PFSK-1 (cell line): Measurements from ENCODE around the gene ZFHX3.

Source experiments
- FOXP2 ChIP-seq: optimal IDR thresholded peaks from 2 replicates; pipeline ENCODE3; 2011; ENCODE audit warnings: borderline replicate concordance, control low read depth, inconsistent platforms; ENCODE audit not compliant: insufficient read depth; ENCODE audit errors: extremely low read length, extremely low read depth
- POLR2AphosphoS5 ChIP-seq: IDR thresholded peaks from 2 replicates; pipeline ENCODE4 v1.6.1; 2012; ENCODE audit warnings: low read depth, mild to moderate bottlenecking, control low read depth, low read length, moderate library complexity
- REST ChIP-seq, 2 experiments: IDR thresholded peaks; 2 replicates each; pipeline versions ENCODE4 v1.6.1 to v1.8.0; 2011 to 2012; ENCODE audit warnings: low read depth in 2 of 2, low read length in 2 of 2, control low read depth in 1 of 2, inconsistent platforms in 1 of 2, mild to moderate bottlenecking in 1 of 2, moderate library complexity in 1 of 2; ENCODE audit not compliant: insufficient read depth in 1 of 2
- SIN3A ChIP-seq: IDR thresholded peaks from 2 replicates; pipeline ENCODE4 v1.6.1; 2012; ENCODE audit warnings: mild to moderate bottlenecking, low read length, moderate library complexity, borderline replicate concordance; ENCODE audit not compliant: insufficient read depth
- TAF1 ChIP-seq: IDR thresholded peaks from 2 replicates; pipeline ENCODE4 v1.6.1; 2012; ENCODE audit warnings: low read length, control low read depth, borderline replicate concordance; ENCODE audit not compliant: insufficient read depth

Gene ZFHX3

GRCh38 chr16:72924927-72925630, 122.8 kb downstream of the ZFHX3 start:
- TF ChIP-seq REST (IDR thresholded peaks at IDR 0.05; ENCODE audit: insufficient read depth in 1 of 2, low read depth in 2 of 2, low read length in 2 of 2) (no peak), TAF1 (no peak), FOXP2 (no peak), SIN3A (no peak), POLR2AphosphoS5 (no peak)

GRCh38 chr16:72924537-72924926, 123.4 kb downstream of the ZFHX3 start:
- TF ChIP-seq SIN3A (no peak), FOXP2 (no peak), REST (IDR thresholded peaks at IDR 0.05; ENCODE audit: insufficient read depth in 1 of 2, low read depth in 2 of 2, low read length in 2 of 2) (no peak), TAF1 (no peak), POLR2AphosphoS5 (no peak)

GRCh38 chr16:72923757-72924156, 124.2 kb downstream of the ZFHX3 start:
- no peak for TF ChIP-seq SIN3A
- TF ChIP-seq REST (IDR thresholded peaks at IDR 0.05; ENCODE audit: insufficient read depth in 1 of 2, low read depth in 2 of 2, low read length in 2 of 2) = no peak
- TF ChIP-seq TAF1 = no peak
- TF ChIP-seq POLR2AphosphoS5 = no peak
- TF ChIP-seq FOXP2 = no peak

GRCh38 chr16:72922714-72923113, 125.2 kb downstream of the ZFHX3 start:
- no peak for TF ChIP-seq SIN3A
- no peak for TF ChIP-seq REST (IDR thresholded peaks at IDR 0.05; ENCODE audit: insufficient read depth in 1 of 2, low read depth in 2 of 2, low read length in 2 of 2)
- TF ChIP-seq FOXP2 = no peak
- TF ChIP-seq TAF1 = no peak
- no peak for TF ChIP-seq POLR2AphosphoS5
